Upper lobe of right lung (tissue), 1 donor: ENCODE measurements around the gene MYH10. TPM values are rescaled to one million over a fixed set of nuclear protein-coding genes. Genes with fewer than 3 reads are reported as not detected.

Experiments used
- ATAC-seq: fragments of 200-7000 bp; cut with Tn5 transposase; one replicate; pipeline ENCODE4 v1.9.1; 2020; ENCODE audit warnings: mild to moderate bottlenecking, moderate library complexity
- DNase-seq: peaks from one replicate; pipeline ENCODE4 v3.0.0-alpha.2; 2020
- H3K27ac ChIP-seq: fragments of 200-600 bp; one replicate; pipeline ENCODE4 v1.8.0; 2022
- H3K27me3 ChIP-seq: fragments of 200-600 bp; one replicate; pipeline ENCODE4 v1.8.0; 2022; ENCODE audit warnings: mild to moderate bottlenecking
- H3K36me3 ChIP-seq: fragments of 200-600 bp; one replicate; pipeline ENCODE4 v1.8.0; 2022
- H3K4me1 ChIP-seq: fragments of 200-600 bp; one replicate; pipeline ENCODE4 v1.8.0; 2022
- H3K4me3 ChIP-seq: fragments of 200-600 bp; one replicate; pipeline ENCODE4 v1.8.0; 2022; ENCODE audit warnings: mild to moderate bottlenecking
- H3K9me3 ChIP-seq: fragments of 200-600 bp; one replicate; pipeline ENCODE4 v1.8.0; 2022
- CTCF ChIP-seq: fragments of 200-600 bp; IDR thresholded peaks from one replicate; pipeline ENCODE4 v1.8.0; 2022; ENCODE audit warnings: antibody characterized with exemption
- intact Hi-C: fragments of 100-400 bp; cut with DNase I; formaldehyde crosslinking; loops from one replicate; pipeline ENCODE4 v1.11.0; 2022
- total RNA-seq: library from RNA; stranded (reverse); fragmentation: NEBNext Ultra II Directional; extraction: Animal tissue kit (Norgen Biotek cat#: 25700); gene quantifications from one replicate; pipeline ENCODE4 v1.2.1, GENCODE V29; 2021
- donor health status: DM: no; HTN: yes; CAD: no; lungs with severe emphysema.

MYH10 gene
- total RNA-seq, 1 donor from 2014 or later: 205 TPM

- TF ChIP-seq CTCF: no peak
- H3K27ac ChIP-seq: no peak overlapping the region
- no peak overlapping the region for H3K4me3 ChIP-seq
- intact Hi-C loops: no loop called here
- DNase-seq (no peak), ATAC-seq (no peak)
- peaks cover 20% of the 10 kb centered on the region for H3K4me1 ChIP-seq
- H3K36me3 ChIP-seq: peaks cover 56% of the 10 kb centered on the region
- no peaks in the 10 kb centered on the region for H3K27me3 ChIP-seq
- H3K9me3 ChIP-seq: no peaks in the 10 kb centered on the region
Observed at GRCh38 chr17:8442310-8442709, 188.2 kb downstream of the MYH10 start.

- peaks cover 26% of the 10 kb centered on the region for H3K4me1 ChIP-seq
- no peaks in the 10 kb centered on the region for H3K9me3 ChIP-seq
- DNase-seq: no peak
- H3K36me3 ChIP-seq: peaks cover 49% of the 10 kb centered on the region
- intact Hi-C loops: no loop called here
- no peak overlapping the region for H3K4me3 ChIP-seq
- ATAC-seq: no peak
- no peak for TF ChIP-seq CTCF
- no peaks in the 10 kb centered on the region for H3K27me3 ChIP-seq
- peak overlapping the region; percentile 4 for H3K27ac ChIP-seq
Observed at GRCh38 chr17:8441690-8442089, 188.8 kb downstream of the MYH10 start.

- DNase-seq: no peak
- H3K36me3 ChIP-seq: peaks cover 30% of the 10 kb centered on the region
- TF ChIP-seq CTCF: no peak
- intact Hi-C loops: no loop called here
- no peaks in the 10 kb centered on the region for H3K9me3 ChIP-seq
- peaks cover 28% of the 10 kb centered on the region for H3K4me1 ChIP-seq
- no peaks in the 10 kb centered on the region for H3K27me3 ChIP-seq
- no peak overlapping the region for H3K27ac ChIP-seq
- H3K4me3 ChIP-seq: no peak overlapping the region
- no peak for ATAC-seq
Observed at GRCh38 chr17:8439681-8440080, 190.8 kb downstream of the MYH10 start.

- DNase-seq: no peak
- H3K4me1 ChIP-seq: peaks cover 25% of the 10 kb centered on the region
- intact Hi-C loops: no loop called here
- H3K27me3 ChIP-seq: no peaks in the 10 kb centered on the region
- H3K9me3 ChIP-seq: no peaks in the 10 kb centered on the region
- ATAC-seq: no peak
- H3K4me3 ChIP-seq: no peak overlapping the region
- no peak for TF ChIP-seq CTCF
- peaks cover 20% of the 10 kb centered on the region for H3K36me3 ChIP-seq
- H3K27ac ChIP-seq: no peak overlapping the region
Observed at GRCh38 chr17:8438441-8438840, 192.1 kb downstream of the MYH10 start.

GRCh38 chr17:8436844-8437171 lies 193.7 kb downstream of the MYH10 start:
- peaks cover 23% of the 10 kb centered on the region for H3K4me1 ChIP-seq
- H3K36me3 ChIP-seq: peaks cover 20% of the 10 kb centered on the region
- intact Hi-C loops: no loop called here
- ATAC-seq: no peak
- TF ChIP-seq CTCF: no peak
- H3K4me3 ChIP-seq: peak overlapping the region; percentile 89
- peak overlapping the region; percentile 100 for H3K27ac ChIP-seq
- no peaks in the 10 kb centered on the region for H3K27me3 ChIP-seq
- H3K9me3 ChIP-seq: no peaks in the 10 kb centered on the region
- DNase-seq: no peak

GRCh38 chr17:8436169-8436843 lies 194.2 kb downstream of the MYH10 start:
- Histone ChIP-seq H3K4me3 (peak overlapping the region; percentile 89), H3K27me3 (no peaks in the 10 kb centered on the region), H3K4me1 (peaks cover 19% of the 10 kb centered on the region), H3K36me3 (peaks cover 20% of the 10 kb centered on the region), H3K9me3 (no peaks in the 10 kb centered on the region), H3K27ac (peak overlapping the region; percentile 100)
- intact Hi-C loops: no loop called here
- TF ChIP-seq CTCF: no peak
- DNase-seq (peak; percentile 90), ATAC-seq (peak; percentile 87)
